PC-9 (cell line): ENCODE measurements around the gene UGGT2.

Source experiments
- EZH2 ChIP-seq: fragments of 200-600 bp; sonication (generic); IDR thresholded peaks from 2 replicates; pipeline ENCODE4 v1.8.0; 2017; ENCODE audit warnings: antibody characterized with exemption, low read depth
- TF ChIP-seq, protein P1 (sequence below): fragments of 200-600 bp; sonication (generic); conservative IDR thresholded peaks from 2 replicates; pipeline ENCODE4 v1.6.1; 2017; ENCODE audit warnings: mixed run types, antibody characterized with exemption, mild to moderate bottlenecking, moderate library complexity

DNA sequence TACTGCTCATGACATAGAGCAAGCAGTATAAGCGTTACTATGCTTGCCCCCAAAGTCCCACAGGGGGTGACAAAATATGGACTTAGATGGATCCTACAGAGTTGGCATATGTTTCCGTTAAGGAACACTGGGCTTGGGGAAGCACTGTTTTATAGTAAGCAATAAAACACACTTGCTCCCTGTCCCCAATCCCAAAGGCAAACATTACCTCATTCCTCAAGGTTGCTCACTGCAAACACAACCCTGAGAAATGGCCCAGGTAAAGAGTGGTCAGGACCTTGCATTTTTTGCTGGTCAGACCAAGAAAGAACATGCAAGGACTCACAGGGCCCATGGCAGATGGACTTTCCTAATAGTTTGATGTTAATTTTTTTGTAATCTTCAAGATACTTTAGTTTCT is 32.3 kb downstream of the UGGT2 start:
- TF ChIP-seq EZH2 = no peak
- TF ChIP-seq, protein P1, sequence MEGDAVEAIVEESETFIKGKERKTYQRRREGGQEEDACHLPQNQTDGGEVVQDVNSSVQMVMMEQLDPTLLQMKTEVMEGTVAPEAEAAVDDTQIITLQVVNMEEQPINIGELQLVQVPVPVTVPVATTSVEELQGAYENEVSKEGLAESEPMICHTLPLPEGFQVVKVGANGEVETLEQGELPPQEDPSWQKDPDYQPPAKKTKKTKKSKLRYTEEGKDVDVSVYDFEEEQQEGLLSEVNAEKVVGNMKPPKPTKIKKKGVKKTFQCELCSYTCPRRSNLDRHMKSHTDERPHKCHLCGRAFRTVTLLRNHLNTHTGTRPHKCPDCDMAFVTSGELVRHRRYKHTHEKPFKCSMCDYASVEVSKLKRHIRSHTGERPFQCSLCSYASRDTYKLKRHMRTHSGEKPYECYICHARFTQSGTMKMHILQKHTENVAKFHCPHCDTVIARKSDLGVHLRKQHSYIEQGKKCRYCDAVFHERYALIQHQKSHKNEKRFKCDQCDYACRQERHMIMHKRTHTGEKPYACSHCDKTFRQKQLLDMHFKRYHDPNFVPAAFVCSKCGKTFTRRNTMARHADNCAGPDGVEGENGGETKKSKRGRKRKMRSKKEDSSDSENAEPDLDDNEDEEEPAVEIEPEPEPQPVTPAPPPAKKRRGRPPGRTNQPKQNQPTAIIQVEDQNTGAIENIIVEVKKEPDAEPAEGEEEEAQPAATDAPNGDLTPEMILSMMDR = no peak
